Thyroid gland (tissue), 4 donors: ENCODE results near the gene KANSL1.

Experiments
- CTCF ChIP-seq, 6 experiments: fragments of 200-600 bp in 3 of 6; fragments of 450-650 bp in 3 of 6; sonication (generic) in 3 of 6; IDR thresholded peaks; one replicate each; pipeline ENCODE4 v1.5.1; 2016 to 2019; ENCODE audit warnings: antibody characterized with exemption in 6 of 6, mild to moderate bottlenecking in 2 of 6, inconsistent platforms in 1 of 6, moderate library complexity in 1 of 6
- POLR2A ChIP-seq, 2 donors: fragments of 450-650 bp; IDR thresholded peaks; one replicate each; pipeline ENCODE4 v1.6.1; 2017; ENCODE audit warnings: antibody characterized with exemption in 2 of 2, mild to moderate bottlenecking in 2 of 2, moderate library complexity in 1 of 2

DNA sequence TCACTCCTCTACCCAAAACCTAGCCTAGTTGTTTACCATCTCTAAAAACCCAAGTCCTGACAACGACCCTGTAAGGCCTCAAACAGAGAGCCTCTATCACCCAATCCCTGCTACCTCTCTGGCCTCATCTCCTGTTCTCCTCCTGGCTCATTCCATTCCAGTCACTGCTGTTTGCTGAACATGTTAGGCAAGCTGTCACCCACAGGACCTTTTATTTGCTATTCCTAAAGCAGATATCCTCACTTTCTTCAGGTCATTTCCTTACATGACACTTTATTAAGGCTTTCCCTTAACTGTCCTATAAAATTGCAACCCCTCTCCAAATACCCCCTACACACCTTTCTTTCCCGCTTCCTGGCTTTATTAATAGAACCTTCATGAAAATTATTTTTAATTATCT is 85.1 kb downstream of the KANSL1 start:
- no peak for TF ChIP-seq CTCF (IDR thresholded peaks at IDR 0.05)
- no peak for TF ChIP-seq POLR2A (IDR thresholded peaks at IDR 0.05)
